Chondrocyte (in vitro differentiated cells): ENCODE measurements around the gene RASSF3. TPM values are rescaled to one million over a fixed set of nuclear protein-coding genes. Genes with fewer than 3 reads are reported as not detected.

Experiments used
- DNase-seq: peaks from one replicate; pipeline ENCODE4 v3.0.0; 2021; ENCODE audit warnings: mixed read lengths, low spot score
- H3K27ac Mint-ChIP-seq: one replicate; pipeline ENCODE4 v1.8.0; 2021; ENCODE audit warnings: mild to moderate bottlenecking, moderate library complexity, mixed read lengths; ENCODE audit not compliant: unreplicated experiment
- H3K27me3 Mint-ChIP-seq: 2 replicates; pipeline ENCODE4 v1.8.0; 2021; ENCODE audit warnings: low read depth, mixed read lengths
- H3K36me3 Mint-ChIP-seq: 2 replicates; pipeline ENCODE4 v1.8.0; 2021; ENCODE audit warnings: low read depth, mixed read lengths
- H3K4me1 Mint-ChIP-seq: 2 replicates; pipeline ENCODE4 v1.8.0; 2021; ENCODE audit warnings: low read depth, mild to moderate bottlenecking, mixed read lengths
- H3K4me3 Mint-ChIP-seq: one replicate; pipeline ENCODE4 v1.8.0; 2021; ENCODE audit warnings: mild to moderate bottlenecking, moderate library complexity, mixed read lengths; ENCODE audit not compliant: unreplicated experiment
- H3K9me3 Mint-ChIP-seq: 2 replicates; pipeline ENCODE4 v1.8.0; 2021; ENCODE audit warnings: low read depth, mixed read lengths
- total RNA-seq: library from RNA; stranded (reverse); gene quantifications from 3 replicates; pipeline ENCODE4 v1.2.1, GENCODE V29; 2021
- TF ChIP-seq, protein P1 (sequence below): fragments of 200-600 bp; sonication (generic); IDR thresholded peaks from 2 replicates; pipeline ENCODE4 v1.5.0; 2021; ENCODE audit warnings: antibody characterized with exemption, mild to moderate bottlenecking, moderate library complexity

RASSF3 gene
- total RNA-seq, 1 donor from 2014 or later = 51.1 TPM

GRCh38 chr12:64737539-64737938, 127.2 kb downstream of the RASSF3 start:
- Mint-ChIP-seq H3K36me3 (peaks cover 42% of the 10 kb centered on the region), H3K27ac (no peak overlapping the region)

DNA sequence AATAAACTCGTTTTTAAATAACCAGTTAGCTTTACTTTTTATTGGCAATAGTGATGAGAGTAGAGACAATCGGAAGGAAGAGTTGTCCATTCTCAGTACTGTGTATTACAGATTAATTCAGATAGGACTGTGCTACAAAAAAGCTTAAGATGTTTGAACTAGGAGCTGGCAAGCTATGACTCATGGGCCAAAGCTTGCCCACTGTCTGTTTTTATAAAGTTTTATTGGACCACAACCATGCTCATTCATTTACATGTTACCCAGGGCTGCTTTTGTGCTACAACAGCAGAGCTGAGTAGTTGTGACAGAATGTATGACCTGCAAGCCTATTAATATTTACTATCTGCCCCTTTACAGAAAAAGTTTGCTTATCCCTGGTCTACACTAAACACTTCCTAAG, 129.5 kb downstream of the RASSF3 start:
- no peaks in the 10 kb centered on the region for H3K9me3 Mint-ChIP-seq
- peaks cover 37% of the 10 kb centered on the region for H3K4me1 Mint-ChIP-seq
- TF ChIP-seq, protein P1, sequence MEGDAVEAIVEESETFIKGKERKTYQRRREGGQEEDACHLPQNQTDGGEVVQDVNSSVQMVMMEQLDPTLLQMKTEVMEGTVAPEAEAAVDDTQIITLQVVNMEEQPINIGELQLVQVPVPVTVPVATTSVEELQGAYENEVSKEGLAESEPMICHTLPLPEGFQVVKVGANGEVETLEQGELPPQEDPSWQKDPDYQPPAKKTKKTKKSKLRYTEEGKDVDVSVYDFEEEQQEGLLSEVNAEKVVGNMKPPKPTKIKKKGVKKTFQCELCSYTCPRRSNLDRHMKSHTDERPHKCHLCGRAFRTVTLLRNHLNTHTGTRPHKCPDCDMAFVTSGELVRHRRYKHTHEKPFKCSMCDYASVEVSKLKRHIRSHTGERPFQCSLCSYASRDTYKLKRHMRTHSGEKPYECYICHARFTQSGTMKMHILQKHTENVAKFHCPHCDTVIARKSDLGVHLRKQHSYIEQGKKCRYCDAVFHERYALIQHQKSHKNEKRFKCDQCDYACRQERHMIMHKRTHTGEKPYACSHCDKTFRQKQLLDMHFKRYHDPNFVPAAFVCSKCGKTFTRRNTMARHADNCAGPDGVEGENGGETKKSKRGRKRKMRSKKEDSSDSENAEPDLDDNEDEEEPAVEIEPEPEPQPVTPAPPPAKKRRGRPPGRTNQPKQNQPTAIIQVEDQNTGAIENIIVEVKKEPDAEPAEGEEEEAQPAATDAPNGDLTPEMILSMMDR = no peak
- peaks cover 45% of the 10 kb centered on the region for H3K36me3 Mint-ChIP-seq
- DNase-seq = no peak
- H3K4me3 Mint-ChIP-seq = no peak overlapping the region
- no peak overlapping the region for H3K27ac Mint-ChIP-seq
- H3K27me3 Mint-ChIP-seq = no peaks in the 10 kb centered on the region

More at GRCh38 chr12:64737539-64737938, 127.2 kb downstream of the RASSF3 start:
- Mint-ChIP-seq H3K4me3 (no peak overlapping the region), H3K4me1 (peaks cover 43% of the 10 kb centered on the region), H3K27me3 (no peaks in the 10 kb centered on the region), H3K9me3 (no peaks in the 10 kb centered on the region)
- TF ChIP-seq, protein P1 = no peak
- no peak for DNase-seq

DNA sequence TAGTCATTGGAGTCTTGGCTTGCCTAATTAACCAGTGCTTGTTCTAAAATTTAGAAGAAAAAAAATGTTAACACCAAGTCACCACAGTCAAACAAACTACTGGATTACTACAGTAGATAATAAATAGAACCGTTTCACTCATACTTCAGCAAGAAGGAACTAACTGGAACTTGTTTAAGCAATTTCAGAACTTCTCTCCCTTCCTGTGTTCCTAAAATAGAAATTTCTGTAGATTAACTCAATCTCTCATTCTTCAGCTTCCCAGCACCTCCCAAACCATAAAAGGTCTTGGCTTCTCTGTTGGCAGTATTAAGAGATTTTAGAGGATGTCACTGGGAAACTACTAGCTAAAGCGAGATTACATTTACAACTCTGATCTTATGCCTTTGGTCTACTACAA, 130.4 kb downstream of the RASSF3 start:
- Mint-ChIP-seq H3K27me3 (no peaks in the 10 kb centered on the region), H3K4me1 (peaks cover 37% of the 10 kb centered on the region), H3K9me3 (no peaks in the 10 kb centered on the region), H3K36me3 (peaks cover 50% of the 10 kb centered on the region), H3K27ac (no peak overlapping the region), H3K4me3 (no peak overlapping the region)
- no peak for DNase-seq
- TF ChIP-seq, protein P1 = no peak

DNA sequence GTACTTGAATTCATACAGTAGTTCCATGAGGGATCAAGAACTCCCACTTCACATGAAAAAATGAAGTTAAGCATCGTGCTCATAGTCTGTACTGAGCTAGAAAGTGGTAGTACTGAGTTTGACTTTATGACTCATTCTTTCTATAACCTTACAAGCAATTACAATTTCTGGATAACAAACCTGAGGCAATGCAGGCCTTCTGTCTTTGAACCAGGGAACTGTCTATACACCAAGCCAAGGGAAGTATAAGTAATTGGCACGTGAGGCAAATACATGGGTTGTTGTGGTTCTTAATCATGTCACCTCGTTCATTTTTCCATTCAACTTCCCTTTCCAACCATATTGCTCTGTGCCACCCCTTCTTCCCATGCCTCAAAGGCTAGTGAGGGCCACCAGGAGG, 132.1 kb downstream of the RASSF3 start:
- Mint-ChIP-seq H3K27ac (no peak overlapping the region), H3K27me3 (no peaks in the 10 kb centered on the region), H3K36me3 (peaks cover 40% of the 10 kb centered on the region), H3K4me3 (no peak overlapping the region), H3K4me1 (peaks cover 40% of the 10 kb centered on the region), H3K9me3 (no peaks in the 10 kb centered on the region)
- no peak for DNase-seq
- TF ChIP-seq, protein P1 = no peak

GRCh38 chr12:64743206-64743605, 132.9 kb downstream of the RASSF3 start:
- Mint-ChIP-seq H3K4me3 (no peak overlapping the region), H3K9me3 (no peaks in the 10 kb centered on the region), H3K27ac (no peak overlapping the region), H3K36me3 (peaks cover 37% of the 10 kb centered on the region), H3K27me3 (no peaks in the 10 kb centered on the region), H3K4me1 (peaks cover 40% of the 10 kb centered on the region)
- TF ChIP-seq, protein P1 = no peak
- DNase-seq = no peak
